Measurements from ENCODE around the gene ADNP2. TPM values are rescaled to one million over a fixed set of nuclear protein-coding genes. Genes with fewer than 3 reads are reported as not detected.

ADNP2 gene
- total and polyA plus RNA-seq, 2 experiments from 2014 or later = 19.3 to 66.4 TPM

DNA sequence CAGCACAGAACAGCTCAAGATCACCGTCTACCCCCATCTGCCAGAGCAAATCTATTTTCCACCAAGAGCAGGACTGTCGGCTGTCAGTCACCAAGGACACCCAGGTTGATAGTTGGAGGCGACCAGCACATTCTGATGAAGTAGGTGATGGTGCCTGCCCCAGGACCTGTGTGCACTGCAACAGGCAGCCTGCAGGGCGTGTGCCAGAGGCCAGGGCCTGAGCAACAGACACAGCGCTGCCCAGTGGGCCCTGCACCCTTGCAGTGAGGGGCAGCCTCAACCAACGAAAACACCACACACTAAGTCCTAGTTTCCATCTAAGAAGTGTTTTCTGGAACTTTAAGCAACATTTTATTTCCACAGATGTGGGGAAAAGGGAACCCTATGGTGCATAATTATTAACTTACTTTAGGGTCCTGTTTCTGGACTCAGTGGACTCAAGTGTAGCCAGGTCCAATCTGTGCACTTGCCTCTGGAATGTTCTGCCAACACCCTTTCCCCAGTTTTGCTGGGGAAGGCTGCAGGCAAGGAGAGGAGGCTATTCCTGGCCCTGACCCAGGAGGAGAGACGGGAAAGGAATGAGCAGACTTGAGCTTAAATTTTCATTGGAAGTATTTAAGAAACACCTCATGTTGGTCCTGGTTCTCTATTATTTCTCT lies 61.5 kb downstream of the ADNP2 start (continued):
- TF ChIP-seq, protein P1, sequence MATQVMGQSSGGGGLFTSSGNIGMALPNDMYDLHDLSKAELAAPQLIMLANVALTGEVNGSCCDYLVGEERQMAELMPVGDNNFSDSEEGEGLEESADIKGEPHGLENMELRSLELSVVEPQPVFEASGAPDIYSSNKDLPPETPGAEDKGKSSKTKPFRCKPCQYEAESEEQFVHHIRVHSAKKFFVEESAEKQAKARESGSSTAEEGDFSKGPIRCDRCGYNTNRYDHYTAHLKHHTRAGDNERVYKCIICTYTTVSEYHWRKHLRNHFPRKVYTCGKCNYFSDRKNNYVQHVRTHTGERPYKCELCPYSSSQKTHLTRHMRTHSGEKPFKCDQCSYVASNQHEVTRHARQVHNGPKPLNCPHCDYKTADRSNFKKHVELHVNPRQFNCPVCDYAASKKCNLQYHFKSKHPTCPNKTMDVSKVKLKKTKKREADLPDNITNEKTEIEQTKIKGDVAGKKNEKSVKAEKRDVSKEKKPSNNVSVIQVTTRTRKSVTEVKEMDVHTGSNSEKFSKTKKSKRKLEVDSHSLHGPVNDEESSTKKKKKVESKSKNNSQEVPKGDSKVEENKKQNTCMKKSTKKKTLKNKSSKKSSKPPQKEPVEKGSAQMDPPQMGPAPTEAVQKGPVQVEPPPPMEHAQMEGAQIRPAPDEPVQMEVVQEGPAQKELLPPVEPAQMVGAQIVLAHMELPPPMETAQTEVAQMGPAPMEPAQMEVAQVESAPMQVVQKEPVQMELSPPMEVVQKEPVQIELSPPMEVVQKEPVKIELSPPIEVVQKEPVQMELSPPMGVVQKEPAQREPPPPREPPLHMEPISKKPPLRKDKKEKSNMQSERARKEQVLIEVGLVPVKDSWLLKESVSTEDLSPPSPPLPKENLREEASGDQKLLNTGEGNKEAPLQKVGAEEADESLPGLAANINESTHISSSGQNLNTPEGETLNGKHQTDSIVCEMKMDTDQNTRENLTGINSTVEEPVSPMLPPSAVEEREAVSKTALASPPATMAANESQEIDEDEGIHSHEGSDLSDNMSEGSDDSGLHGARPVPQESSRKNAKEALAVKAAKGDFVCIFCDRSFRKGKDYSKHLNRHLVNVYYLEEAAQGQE (IDR thresholded peaks at IDR 0.05; ENCODE audit: unreplicated experiment) = no peak
- TF ChIP-seq POLR2AphosphoS5 (IDR thresholded peaks at IDR 0.05; ENCODE audit: low read depth) (no peak), CREB1 (CRISPR knock-in tag; IDR thresholded peaks at IDR 0.05; ENCODE audit: low read depth) (no peak)

DNA sequence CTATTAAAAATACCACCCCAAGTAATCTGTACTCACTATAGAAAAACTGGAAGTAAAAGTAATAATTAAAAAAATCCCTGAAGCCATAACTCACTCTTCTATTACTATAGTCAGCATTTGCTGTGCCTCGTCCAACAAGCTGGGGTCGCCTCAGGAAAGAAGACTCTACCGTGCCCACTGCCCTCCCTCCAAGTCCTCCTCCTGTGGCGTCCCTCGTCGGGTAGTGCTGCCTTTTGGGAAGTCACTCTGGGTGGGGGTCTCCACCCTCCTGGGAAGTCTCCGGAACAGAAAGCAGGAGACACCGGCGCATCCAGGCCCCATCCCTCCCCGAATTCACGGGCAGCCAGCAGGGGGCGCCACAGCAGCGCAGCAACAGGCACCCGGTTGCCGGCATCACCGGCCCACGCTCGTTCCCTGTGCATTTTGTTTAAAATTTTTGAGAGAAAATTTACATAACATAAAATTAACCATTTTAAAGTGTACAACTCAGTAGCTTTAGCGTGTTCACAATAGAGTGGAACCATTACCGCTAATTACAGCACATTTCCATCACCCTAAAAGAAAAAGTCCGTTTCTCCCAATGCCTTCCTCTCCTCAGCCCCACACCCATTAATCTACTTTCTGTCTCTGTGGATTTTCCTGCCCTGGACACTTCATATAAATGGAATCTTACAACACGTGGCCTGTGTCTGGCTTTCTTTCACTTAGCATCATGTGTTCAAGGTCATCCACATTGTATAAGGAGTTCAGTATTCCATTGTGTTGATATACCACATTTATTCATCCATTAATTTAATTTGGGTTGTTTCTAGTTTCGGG lies 62.2 kb downstream of the ADNP2 start:
- Histone ChIP-seq H3K4me1 (ENCODE audit: insufficient read depth) (no peaks in the 10 kb centered on the region), H3K27ac (ENCODE audit: low read depth) (no peak overlapping the region), H3K9me2 (ENCODE audit: insufficient read depth) (no peaks in the 10 kb centered on the region), H4K20me1 (replicated peaks; ENCODE audit: insufficient read depth) (no peaks in the 10 kb centered on the region), H3K79me2 (replicated peaks; ENCODE audit: insufficient read depth) (no peaks in the 10 kb centered on the region), H3K4me2 (no peak overlapping the region), H3F3A (replicated peaks; ENCODE audit: low read depth) (no peaks in the 10 kb centered on the region), H3K4me3 (no peak overlapping the region), H2AFZ (no peak overlapping the region), H3K27me3 (ENCODE audit: insufficient read depth) (no peaks in the 10 kb centered on the region), H3K36me3 (ENCODE audit: insufficient read depth) (no peaks in the 10 kb centered on the region)
- Mint-ChIP-seq H3K36me3 (ENCODE audit: low read depth) (no peaks in the 10 kb centered on the region), H3K4me3 (peak overlapping the region; percentile 38; the same call in 1 of the 3 replicates), H3K9me3 (no peaks in the 10 kb centered on the region; the same call in 2 of the 3 replicates), H3K4me1 (peaks cover 3% of the 10 kb centered on the region; the same call in 2 of the 3 replicates), H3K27ac (no peak overlapping the region), H3K27me3 (ENCODE audit: insufficient read depth, low read depth, poor library complexity) (peaks cover 10% of the 10 kb centered on the region)
- ATAC-seq (peak; percentile 87), DNase-seq (ENCODE audit: low spot score) (peak; percentile 70)
- no peak for TF ChIP-seq JUNB (IDR thresholded peaks at IDR 0.05; ENCODE audit: unreplicated experiment)
- TF ChIP-seq, protein P2, sequence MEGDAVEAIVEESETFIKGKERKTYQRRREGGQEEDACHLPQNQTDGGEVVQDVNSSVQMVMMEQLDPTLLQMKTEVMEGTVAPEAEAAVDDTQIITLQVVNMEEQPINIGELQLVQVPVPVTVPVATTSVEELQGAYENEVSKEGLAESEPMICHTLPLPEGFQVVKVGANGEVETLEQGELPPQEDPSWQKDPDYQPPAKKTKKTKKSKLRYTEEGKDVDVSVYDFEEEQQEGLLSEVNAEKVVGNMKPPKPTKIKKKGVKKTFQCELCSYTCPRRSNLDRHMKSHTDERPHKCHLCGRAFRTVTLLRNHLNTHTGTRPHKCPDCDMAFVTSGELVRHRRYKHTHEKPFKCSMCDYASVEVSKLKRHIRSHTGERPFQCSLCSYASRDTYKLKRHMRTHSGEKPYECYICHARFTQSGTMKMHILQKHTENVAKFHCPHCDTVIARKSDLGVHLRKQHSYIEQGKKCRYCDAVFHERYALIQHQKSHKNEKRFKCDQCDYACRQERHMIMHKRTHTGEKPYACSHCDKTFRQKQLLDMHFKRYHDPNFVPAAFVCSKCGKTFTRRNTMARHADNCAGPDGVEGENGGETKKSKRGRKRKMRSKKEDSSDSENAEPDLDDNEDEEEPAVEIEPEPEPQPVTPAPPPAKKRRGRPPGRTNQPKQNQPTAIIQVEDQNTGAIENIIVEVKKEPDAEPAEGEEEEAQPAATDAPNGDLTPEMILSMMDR (conservative IDR thresholded peaks at IDR 0.05; ENCODE audit: low read depth in 2 of 2) = peak; percentile 95 to 97
- TF ChIP-seq ZNF114 (CRISPR knock-in tag; IDR thresholded peaks at IDR 0.05) = no peak

Measured in GM23338 (cell line).